ENCODE data around the gene GP1BB.

Gene GP1BB

GRCh38 chr22:19719488-19720021, 3.8 kb upstream of the GP1BB start:
- Histone ChIP-seq H3K4me1 (ENCODE audit: insufficient read depth, low read length, poor library complexity, severe bottlenecking) (peaks cover 10% of the 10 kb centered on the region), H3K9me2 (replicated peaks; ENCODE audit: low read depth, low read length) (no peaks in the 10 kb centered on the region), H3K9me3 (ENCODE audit: insufficient read depth, low read depth, low read length) (no peaks in the 10 kb centered on the region), H3K9ac (ENCODE audit: low read depth, low read length, poor library complexity, severe bottlenecking) (no peak overlapping the region), H3K27me3 (ENCODE audit: insufficient read depth, low read length, poor library complexity, severe bottlenecking) (no peaks in the 10 kb centered on the region), H3K4me3 (ENCODE audit: low read length, poor library complexity, severe bottlenecking) (peak overlapping the region; percentile 79), H3K4me2 (ENCODE audit: low read depth, low read length, poor library complexity, severe bottlenecking) (peak overlapping the region; percentile 90), H4K20me1 (ENCODE audit: insufficient read depth, low read length, poor library complexity, severe bottlenecking) (no peaks in the 10 kb centered on the region), H3K36me3 (ENCODE audit: insufficient read depth, low read length) (no peaks in the 10 kb centered on the region), H3K79me2 (ENCODE audit: insufficient read depth, low read length) (no peaks in the 10 kb centered on the region), H2AFZ (ENCODE audit: low read length) (no peak overlapping the region), H3F3A (ENCODE audit: low read depth) (no peaks in the 10 kb centered on the region)
- TF ChIP-seq EZH2phosphoT487 (IDR thresholded peaks at IDR 0.05; ENCODE audit: borderline replicate concordance) (no peak), CTCF (conservative IDR thresholded peaks at IDR 0.05; ENCODE audit: low read length) (no peak)

DNA sequence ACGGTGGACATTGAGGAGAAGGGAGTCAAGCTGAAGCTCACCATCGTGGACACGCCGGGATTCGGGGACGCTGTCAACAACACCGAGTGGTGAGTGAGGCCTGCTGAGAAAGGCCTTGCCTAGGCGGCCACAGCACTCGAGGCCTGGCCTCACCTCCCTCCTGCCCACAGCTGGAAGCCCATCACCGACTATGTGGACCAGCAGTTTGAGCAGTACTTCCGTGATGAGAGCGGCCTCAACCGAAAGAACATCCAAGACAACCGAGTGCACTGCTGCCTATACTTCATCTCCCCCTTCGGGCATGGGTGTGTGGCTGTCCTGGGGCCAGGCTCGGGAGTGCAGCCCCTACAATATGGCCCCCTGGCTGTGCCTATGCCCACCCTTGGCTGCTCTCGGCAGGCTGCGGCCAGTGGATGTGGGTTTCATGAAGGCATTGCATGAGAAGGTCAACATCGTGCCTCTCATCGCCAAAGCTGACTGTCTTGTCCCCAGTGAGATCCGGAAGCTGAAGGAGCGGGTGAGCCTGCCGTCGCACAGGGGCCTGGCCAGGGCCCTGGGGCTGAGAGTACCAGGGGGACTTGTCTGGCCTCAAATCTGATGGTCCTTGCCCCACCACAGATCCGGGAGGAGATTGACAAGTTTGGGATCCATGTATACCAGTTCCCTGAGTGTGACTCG, 3.0 kb upstream of the GP1BB start:
- no peaks in the 10 kb centered on the region for H3K79me2 ChIP-seq (ENCODE audit: insufficient read depth, low read length)
- H3K9me2 ChIP-seq (replicated peaks; ENCODE audit: low read depth, low read length), result no peaks in the 10 kb centered on the region
- no peak overlapping the region for H3K9ac ChIP-seq (ENCODE audit: low read depth, low read length, poor library complexity, severe bottlenecking)
- H3K4me1 ChIP-seq (ENCODE audit: insufficient read depth, low read length, poor library complexity, severe bottlenecking), result peaks cover 10% of the 10 kb centered on the region
- no peak overlapping the region for H3K4me3 ChIP-seq (ENCODE audit: low read length, poor library complexity, severe bottlenecking)
- H2AFZ ChIP-seq (ENCODE audit: low read length), result no peak overlapping the region
- H3K27me3 ChIP-seq (ENCODE audit: insufficient read depth, low read length, poor library complexity, severe bottlenecking), result no peaks in the 10 kb centered on the region
- H3K36me3 ChIP-seq (ENCODE audit: insufficient read depth, low read length), result no peaks in the 10 kb centered on the region
- TF ChIP-seq EZH2phosphoT487 (IDR thresholded peaks at IDR 0.05; ENCODE audit: borderline replicate concordance) (no peak), CTCF (conservative IDR thresholded peaks at IDR 0.05; ENCODE audit: low read length) (no peak)
- H3K9me3 ChIP-seq (ENCODE audit: insufficient read depth, low read depth, low read length), result no peaks in the 10 kb centered on the region
- no peaks in the 10 kb centered on the region for H4K20me1 ChIP-seq (ENCODE audit: insufficient read depth, low read length, poor library complexity, severe bottlenecking)
- no peaks in the 10 kb centered on the region for H3F3A ChIP-seq (ENCODE audit: low read depth)
- no peak overlapping the region for H3K4me2 ChIP-seq (ENCODE audit: low read depth, low read length, poor library complexity, severe bottlenecking)

DNA sequence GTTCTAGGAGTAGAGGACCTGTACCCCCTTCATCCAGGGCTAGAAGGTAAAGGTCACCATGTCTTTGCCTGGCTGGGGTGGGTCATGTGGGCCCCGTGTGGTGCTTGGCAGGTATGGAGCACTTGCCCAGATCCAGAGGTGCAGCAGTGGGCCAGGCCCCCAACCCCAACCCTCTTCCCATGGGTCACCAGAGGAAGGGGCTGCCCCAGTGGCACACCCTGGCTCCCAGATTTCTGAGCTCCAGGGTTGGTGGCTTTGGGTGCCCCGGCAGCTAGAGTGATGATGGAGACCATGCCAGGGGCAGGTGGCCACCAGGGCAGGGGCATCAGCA, 2.4 kb upstream of the GP1BB start:
- Histone ChIP-seq H4K20me1 (ENCODE audit: insufficient read depth, low read length, poor library complexity, severe bottlenecking) (no peaks in the 10 kb centered on the region), H3F3A (ENCODE audit: low read depth) (no peaks in the 10 kb centered on the region), H3K9me3 (ENCODE audit: insufficient read depth, low read depth, low read length) (no peaks in the 10 kb centered on the region), H3K4me2 (ENCODE audit: low read depth, low read length, poor library complexity, severe bottlenecking) (no peak overlapping the region), H3K27me3 (ENCODE audit: insufficient read depth, low read length, poor library complexity, severe bottlenecking) (no peaks in the 10 kb centered on the region), H2AFZ (ENCODE audit: low read length) (no peak overlapping the region), H3K4me1 (ENCODE audit: insufficient read depth, low read length, poor library complexity, severe bottlenecking) (peaks cover 10% of the 10 kb centered on the region), H3K79me2 (ENCODE audit: insufficient read depth, low read length) (no peaks in the 10 kb centered on the region), H3K9ac (ENCODE audit: low read depth, low read length, poor library complexity, severe bottlenecking) (no peak overlapping the region), H3K36me3 (ENCODE audit: insufficient read depth, low read length) (no peaks in the 10 kb centered on the region), H3K4me3 (ENCODE audit: low read length, poor library complexity, severe bottlenecking) (no peak overlapping the region), H3K9me2 (replicated peaks; ENCODE audit: low read depth, low read length) (no peaks in the 10 kb centered on the region)
- TF ChIP-seq EZH2phosphoT487 (IDR thresholded peaks at IDR 0.05; ENCODE audit: borderline replicate concordance) (no peak), CTCF (conservative IDR thresholded peaks at IDR 0.05; ENCODE audit: low read length) (no peak)
